ENCODE results near the gene ESR1.
"Not testable (repeated sequence)": the region's sequence is repeated elsewhere in the genome, so short reads cannot be mapped to it uniquely, and the experiment has no call there.

Gene ESR1

GRCh38 chr6:151998784-151999183 is 191.3 kb downstream of the ESR1 start:
- no peak for DNase-seq

- no peak for DNase-seq
These were observed 191.7 kb downstream of the ESR1 start for GRCh38 chr6:151999194-151999593.

GRCh38 chr6:152001408-152001807 is 193.9 kb downstream of the ESR1 start:
- DNase-seq = no peak

GRCh38 chr6:152002306-152002705 is 194.8 kb downstream of the ESR1 start:
- no peak for DNase-seq

- no peak for DNase-seq
These were observed 196.6 kb downstream of the ESR1 start for GRCh38 chr6:152004036-152004566.

- no peak for DNase-seq
These were observed 197.4 kb downstream of the ESR1 start for GRCh38 chr6:152004896-152005295.

GRCh38 chr6:152008779-152009178 is 201.3 kb downstream of the ESR1 start:
- no peak for DNase-seq

GRCh38 chr6:152012227-152012626 is 204.7 kb downstream of the ESR1 start:
- DNase-seq = no peak

GRCh38 chr6:152018876-152019275 is 211.4 kb downstream of the ESR1 start:
- DNase-seq = no peak

GRCh38 chr6:152022303-152022702 is 214.8 kb downstream of the ESR1 start:
- no peak for DNase-seq

GRCh38 chr6:152023613-152024012 is 216.1 kb downstream of the ESR1 start:
- no peak for DNase-seq

GRCh38 chr6:152026291-152026690 is 218.8 kb downstream of the ESR1 start:
- DNase-seq = no peak

- DNase-seq = not testable (repeated sequence)
These were observed 219.3 kb downstream of the ESR1 start for GRCh38 chr6:152026744-152027143.

- DNase-seq = not testable (repeated sequence)
These were observed 226.3 kb downstream of the ESR1 start for GRCh38 chr6:152033765-152034164.

GRCh38 chr6:152034631-152035030 is 227.1 kb downstream of the ESR1 start:
- no peak for DNase-seq

- DNase-seq = no peak
These were observed 238.6 kb downstream of the ESR1 start for GRCh38 chr6:152046118-152046517.

GRCh38 chr6:152048921-152049320 is 241.4 kb downstream of the ESR1 start:
- DNase-seq = no peak

- DNase-seq = no peak
These were observed 242.0 kb downstream of the ESR1 start for GRCh38 chr6:152049502-152049901.

GRCh38 chr6:152050451-152051195 is 243.1 kb downstream of the ESR1 start:
- no peak for DNase-seq

- DNase-seq = no peak
These were observed 244.6 kb downstream of the ESR1 start for GRCh38 chr6:152052061-152052460.

- no peak for DNase-seq
These were observed 245.8 kb downstream of the ESR1 start for GRCh38 chr6:152053332-152053731.

GRCh38 chr6:152054441-152054840 is 247.0 kb downstream of the ESR1 start:
- DNase-seq = no peak

GRCh38 chr6:152055517-152055916 is 248.0 kb downstream of the ESR1 start:
- no peak for DNase-seq

GRCh38 chr6:152057832-152058498 is 250.5 kb downstream of the ESR1 start:
- no peak for DNase-seq

Measured in NCI-H1092 treated with DMSO at 0.1 percent for 48 hours (cell line).